Right ventricle myocardium inferior (tissue), 1 donor: Measurements from ENCODE around the gene GTPBP4. TPM values are rescaled to one million over a fixed set of nuclear protein-coding genes. Genes with fewer than 3 reads are reported as not detected.

Experiments
- ATAC-seq: fragments of 200-7000 bp; cut with Tn5 transposase; one replicate; pipeline ENCODE4 v1.9.1; 2020; ENCODE audit warnings: mild to moderate bottlenecking, moderate library complexity
- DNase-seq: peaks from one replicate; pipeline ENCODE4 v3.0.0; 2021; ENCODE audit errors: missing footprints
- intact Hi-C: fragments of 100-400 bp; cut with DNase I; formaldehyde crosslinking; loops from one replicate; pipeline ENCODE4 v1.11.0; 2022
- long read RNA-seq: library from polyadenylated mRNA; unstranded; transcript quantifications from one replicate; pipeline ENCODE4 v2.0.0, GENCODE V29; 2021
- total RNA-seq: library from RNA; stranded (reverse); fragmentation: NEBNext Ultra II Directional; extraction: Animal tissue kit (Norgen Biotek cat#: 25700); gene quantifications from one replicate; pipeline ENCODE4 v1.2.1, GENCODE V29; 2021
- donor health status: DM: no; HTN: yes; CAD: no; lungs with severe emphysema.

The GTPBP4 gene
- 29.3 TPM for total RNA-seq
- long read RNA-seq, full-length matches to known transcripts, result 13 of 16 reads
- long read RNA-seq, partial matches to known transcripts, result 3 of 16 reads
- long read RNA-seq, other reads (novel, unspliced or antisense), result 0 of 16 reads

DNA sequence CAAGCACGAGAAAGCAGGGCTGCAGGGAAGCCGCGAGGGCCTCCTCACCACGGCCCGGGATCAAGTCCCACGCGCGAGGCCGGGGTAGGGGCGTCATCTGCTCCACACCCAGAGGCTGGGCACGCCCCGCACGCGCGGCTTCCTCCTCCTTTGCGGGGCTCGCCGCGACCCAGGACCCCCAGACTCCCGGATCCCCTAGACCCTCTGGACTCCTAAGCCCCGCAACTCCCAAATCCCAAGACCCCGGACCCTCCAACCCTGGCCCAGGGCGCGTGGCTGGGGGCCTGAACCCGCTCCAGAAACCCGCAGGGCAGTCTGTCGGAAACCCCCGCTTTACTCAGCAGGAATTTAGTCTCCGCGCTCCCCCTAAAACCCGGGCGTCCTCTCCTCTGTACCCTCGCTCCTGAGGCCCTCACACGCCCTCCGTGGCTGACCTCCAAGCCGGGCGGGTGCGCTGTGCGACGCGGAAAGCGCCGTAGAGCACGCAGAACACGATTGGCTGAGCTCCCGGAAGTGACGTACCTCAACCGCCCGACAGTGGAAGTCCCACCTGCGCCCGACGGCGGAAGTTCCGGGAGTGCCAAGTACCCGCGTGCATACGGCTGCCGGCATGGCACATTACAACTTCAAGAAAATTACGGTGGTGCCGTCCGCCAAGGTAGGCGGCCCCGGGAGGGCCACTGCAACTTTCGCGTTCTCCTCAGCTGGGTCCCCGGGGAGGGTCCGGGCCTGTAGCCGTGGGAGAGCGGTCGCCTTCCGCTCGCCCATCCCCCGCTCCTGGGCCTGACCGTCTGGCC is at the start of gene GTPBP4:
Gene GTPBP4, plus strand, starts transcription at position 565 of the 797 bp plus-strand sequence. Its CDS starts 46 bp downstream, at position 611.
- ATAC-seq (peak; percentile 99), DNase-seq (peak; percentile 99)
- intact Hi-C loops, result loop anchor here (2.0 to 10.0 kb wide), 4 partner anchors 57 to 173 kb away; partner anchors contain the start of genes IDI1 and LARP4B

DNA sequence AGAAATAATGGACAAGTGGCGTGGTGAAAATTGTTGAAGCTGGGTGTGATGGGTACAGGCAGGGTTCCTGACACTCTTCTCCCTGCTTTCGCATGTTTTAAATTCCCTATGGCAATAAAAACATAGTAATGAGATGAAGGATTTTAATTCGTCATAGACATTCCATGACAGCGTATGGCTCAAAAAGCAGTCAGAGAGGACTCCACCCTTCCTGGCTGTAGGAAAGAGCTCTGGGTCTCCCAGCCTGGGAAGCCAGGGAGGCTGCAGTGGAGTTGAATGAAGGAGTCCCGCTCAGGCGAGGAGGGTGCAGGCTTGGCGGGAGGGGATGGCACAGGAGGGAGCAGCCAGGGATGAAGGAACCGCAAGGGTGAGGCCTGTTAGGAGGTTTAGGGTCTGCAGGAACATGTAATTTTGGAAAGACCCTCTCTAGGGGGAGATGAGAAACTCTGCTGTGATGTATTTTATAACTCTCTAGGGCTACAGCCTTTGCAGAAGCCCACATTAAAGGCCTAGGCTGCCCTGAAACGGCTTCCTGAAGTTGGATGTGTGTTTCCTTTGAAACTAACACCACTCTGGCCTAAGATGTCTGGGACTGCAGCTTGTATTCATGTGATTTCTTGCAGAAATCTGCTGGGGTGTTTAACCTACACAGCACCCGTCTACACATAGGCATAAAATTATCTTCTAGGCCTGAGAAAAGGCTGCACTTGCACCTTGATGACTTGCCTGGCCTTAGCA is 49.1 kb upstream of the GTPBP4 start:
- no peak for DNase-seq
- intact Hi-C loops, result loop anchor here (10.0 kb wide), 1 partner anchor 116 kb away; the partner anchor contains the start of gene WDR37
- no peak for ATAC-seq

DNA sequence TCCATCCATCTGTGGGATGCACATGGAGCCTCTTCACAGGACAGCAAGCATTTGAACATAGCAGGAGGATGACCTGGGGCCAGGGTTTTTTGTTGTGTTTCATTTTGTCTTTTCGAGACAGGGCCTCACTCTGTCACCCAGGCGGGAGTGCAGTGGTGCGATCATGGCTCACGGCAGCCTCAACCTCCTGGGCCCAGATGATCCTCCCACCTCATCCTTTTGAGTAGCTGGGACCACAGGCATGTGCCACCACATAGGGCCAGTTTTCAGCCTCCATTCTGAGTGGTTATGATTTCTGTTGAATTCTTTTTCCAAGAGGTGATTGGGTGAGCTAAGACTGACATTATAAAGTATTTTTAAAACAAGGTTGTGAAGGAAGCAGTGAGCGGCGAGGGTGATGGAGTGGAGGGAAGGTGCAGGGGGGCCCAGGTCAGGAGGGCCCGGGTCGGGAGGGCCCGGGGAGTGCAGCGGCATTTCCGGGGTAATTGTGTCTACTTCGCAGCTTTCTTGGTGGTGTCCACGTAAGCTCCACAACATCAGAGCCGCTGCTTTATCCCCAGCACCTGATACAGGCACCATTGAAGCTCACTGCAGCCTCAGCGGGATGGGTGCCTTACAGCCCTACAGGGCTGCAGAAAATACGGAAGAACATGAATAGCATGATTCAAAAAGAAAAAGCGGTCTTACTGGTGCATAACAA is 44.8 kb upstream of the GTPBP4 start:
- intact Hi-C loops, result no loop called here
- ATAC-seq (no peak), DNase-seq (no peak)

DNA sequence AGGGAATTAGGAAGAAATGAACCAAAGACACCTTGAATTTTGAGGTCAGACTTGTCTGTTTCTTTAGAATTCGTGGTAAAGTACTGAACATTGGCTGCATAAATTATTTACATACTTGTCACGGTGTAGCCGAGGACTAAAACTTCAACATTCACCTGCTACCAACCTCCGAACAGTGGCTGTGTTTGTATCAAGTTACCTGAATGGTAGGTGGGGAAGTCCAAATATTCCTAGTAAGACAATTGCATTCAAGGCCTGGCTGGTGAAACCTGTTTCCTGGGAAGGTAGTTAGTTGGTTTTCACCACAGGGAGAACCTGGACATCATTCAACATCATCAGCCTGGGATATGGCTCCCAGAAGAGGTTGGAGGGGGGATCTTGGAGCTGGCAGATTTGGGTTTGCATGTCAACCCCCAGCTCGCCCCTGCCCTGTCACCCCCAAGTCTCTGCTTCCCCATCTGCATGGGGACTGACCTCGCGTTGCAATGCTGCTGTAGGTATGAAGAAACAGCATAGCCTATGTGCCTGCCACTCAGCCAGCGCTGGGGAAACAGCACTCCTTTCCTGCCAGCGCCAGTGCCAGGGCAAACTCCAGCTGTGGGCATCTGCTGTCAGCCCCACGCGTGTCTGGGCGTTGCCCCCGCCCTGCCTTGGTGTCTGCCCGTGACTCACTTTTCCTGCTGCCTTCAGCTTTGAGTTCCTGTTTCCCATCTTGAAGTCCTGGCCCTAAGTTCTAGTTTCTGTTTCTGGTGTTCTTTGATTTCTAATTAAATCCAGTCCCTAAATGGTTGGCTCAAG is 44.0 kb upstream of the GTPBP4 start:
- ATAC-seq (peak; percentile 67), DNase-seq (peak; percentile 90)
- intact Hi-C loops, result no loop called here

DNA sequence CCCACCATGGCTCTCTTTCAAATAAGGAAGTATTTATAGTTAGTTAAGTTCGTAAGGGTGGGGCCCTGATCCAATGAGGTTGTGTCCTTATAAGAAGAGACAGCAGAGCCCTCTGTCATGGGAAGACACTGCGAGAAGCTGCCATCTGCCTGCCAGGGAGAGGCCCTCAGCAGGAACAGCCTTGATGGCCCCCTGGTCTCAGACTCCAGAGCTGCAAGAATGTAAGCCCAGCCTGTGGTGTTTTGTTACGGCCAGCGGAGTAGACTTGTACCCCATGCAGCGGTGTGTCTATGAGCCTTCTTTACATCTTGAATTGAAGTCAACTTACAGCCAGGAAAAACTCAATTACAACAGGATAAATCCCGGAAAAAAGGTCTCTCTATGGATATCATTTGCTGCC is 42.5 kb upstream of the GTPBP4 start:
- intact Hi-C loops, result no loop called here
- no peak for ATAC-seq
- no peak for DNase-seq

DNA sequence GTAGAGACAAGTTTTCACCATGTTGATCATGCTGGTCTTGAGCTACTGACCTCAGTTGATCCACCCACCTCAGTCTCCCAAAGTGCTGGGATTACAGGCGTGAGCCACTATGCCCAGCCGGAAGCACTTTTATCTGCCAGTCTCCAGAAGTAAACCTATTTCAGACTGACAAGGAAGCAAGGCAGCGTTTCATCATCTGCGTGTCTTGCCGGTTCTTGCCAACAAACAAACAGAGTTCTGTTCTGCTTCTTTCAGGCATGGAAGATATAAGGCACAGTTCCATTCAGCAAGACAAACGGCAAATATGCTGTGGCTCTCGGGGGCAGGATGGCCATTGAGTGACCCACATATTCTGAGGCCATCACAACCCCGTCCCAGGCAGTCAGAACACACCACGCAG is 41.2 kb upstream of the GTPBP4 start:
- intact Hi-C loops, result no loop called here
- DNase-seq (no peak), ATAC-seq (no peak)

DNA sequence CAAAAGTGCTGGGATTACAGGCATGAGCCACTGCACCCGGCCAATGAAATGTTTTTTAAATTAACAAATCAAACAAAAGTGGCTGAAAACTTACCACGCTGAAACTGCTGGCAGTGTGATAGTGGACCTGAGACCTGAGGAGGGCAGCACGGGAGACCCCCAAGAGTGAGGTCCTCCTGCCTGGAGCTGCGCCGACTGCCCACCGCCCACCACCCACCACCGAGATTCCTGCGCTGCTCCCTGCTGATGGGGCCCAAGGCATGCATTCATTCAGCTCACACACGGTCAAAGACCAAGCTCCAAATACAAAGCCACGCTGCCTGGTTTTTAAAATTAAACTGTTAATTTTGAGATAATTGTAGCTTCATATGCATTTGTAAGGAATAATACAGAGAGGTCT is 40.4 kb upstream of the GTPBP4 start:
- intact Hi-C loops, result no loop called here
- ATAC-seq, result no peak
- DNase-seq, result no peak

DNA sequence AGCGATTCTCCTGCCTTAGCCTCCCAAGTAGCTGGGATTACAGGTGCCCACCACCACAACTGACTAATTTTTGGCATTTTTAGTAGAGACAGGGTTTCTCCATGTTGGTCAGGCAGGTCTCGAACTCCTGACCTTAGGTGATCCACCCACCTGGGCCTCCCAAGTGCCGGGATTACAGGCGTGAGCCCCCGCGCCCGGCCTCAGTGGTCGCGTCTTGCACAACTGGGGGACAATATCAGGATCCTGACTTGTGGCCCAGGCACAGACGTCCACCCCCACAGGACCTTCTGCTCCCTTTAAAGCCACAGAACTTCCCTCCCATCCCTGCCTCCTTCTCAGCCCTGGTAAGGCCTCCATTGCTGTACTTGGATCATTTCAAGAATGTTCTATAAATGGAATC is 39.9 kb upstream of the GTPBP4 start:
- intact Hi-C loops, result no loop called here
- DNase-seq, result no peak
- ATAC-seq, result no peak

DNA sequence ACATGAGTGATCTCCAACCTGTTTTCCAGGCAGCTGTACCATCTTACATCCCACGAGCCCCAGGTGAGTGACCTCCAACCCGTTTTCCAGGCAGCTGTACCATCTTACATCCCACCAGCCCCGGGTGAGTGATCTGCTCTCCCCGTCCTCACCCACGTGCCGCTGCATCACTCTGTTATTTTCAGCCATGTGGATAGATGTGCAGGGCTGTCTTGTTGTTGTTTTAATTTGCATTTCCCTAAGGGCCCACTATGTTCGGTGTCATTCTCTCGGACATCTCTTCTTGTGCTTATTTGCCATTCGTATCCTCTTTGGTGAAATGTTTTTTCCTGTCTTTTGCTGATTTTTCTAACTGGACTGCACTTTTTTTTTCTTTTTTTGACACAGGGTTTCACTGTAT is 38.8 kb upstream of the GTPBP4 start:
- DNase-seq (no peak), ATAC-seq (no peak)
- intact Hi-C loops, result no loop called here

DNA sequence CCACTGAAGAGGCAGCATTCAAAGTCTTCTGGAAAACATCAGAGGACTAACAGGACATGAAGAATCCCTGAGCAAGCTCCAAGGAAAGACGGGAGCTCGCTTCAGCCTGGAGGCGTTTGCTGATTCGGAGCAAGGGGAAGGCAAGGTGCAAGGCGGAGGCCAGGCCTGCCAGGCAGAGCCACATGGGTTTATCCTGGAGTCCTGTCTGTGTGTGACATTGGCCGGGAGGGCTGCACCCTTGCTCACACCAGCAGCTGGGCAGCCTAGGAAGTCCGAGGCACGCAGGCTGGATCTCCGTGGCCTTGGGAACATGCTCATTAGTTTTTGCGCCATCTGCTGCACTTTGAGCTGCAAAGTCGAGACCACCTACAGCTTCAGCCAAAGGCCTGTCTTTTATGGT is 34.4 kb upstream of the GTPBP4 start:
- DNase-seq, result no peak
- intact Hi-C loops, result no loop called here
- no peak for ATAC-seq

DNA sequence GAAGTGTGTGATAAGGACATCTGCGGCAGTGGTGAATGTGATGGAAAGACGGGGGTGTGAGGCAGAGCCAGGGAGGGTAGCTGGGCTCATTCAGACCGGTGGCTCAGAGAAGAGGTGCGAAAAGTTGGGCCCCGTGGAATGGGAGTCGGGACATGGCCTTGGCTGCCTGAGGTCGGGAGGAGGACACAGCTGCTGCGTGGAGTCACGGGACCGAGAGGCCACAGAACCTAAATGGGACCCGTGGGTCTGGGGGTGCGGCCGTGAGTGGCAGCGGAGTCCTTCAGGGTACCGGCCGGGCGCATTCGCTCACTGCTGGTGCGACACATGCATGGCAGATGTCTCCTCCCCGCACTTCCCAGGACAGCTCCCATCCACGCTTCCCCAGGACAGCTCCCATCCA is 33.8 kb upstream of the GTPBP4 start:
- intact Hi-C loops, result no loop called here
- DNase-seq (no peak), ATAC-seq (no peak)

DNA sequence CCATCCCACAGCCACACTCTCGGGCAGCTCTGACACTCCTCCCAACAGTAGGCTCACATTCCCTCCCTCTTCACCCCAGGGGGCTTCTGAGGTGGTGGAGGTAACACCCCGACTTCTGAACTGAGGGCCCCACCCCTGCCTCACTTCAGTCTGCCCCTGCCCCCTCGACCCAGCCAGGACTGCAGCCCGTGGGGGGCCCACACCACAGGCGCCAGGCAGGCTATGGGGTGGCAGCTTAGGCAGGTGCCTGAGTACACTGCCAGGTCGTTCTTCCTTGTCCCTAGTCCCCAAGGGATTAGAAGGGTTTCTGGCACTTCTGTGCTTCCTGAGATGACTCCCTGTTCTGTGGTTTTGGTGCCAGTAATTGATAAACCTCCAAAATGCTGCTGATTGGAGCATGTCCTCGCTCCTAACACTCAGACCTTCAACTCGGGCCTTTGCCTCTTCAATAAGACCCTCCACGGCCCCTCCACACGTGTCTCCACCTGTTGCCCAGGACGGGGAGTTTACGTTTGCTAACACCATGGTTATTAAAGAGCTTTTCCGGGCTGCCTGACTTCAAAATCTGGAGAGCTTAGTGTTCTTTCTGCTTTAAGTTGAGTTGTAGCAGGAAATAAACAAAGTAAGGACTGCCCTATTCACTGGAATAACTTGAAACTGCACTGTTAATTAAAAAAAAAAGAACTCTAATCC is 33.0 kb upstream of the GTPBP4 start:
- DNase-seq, result no peak
- no peak for ATAC-seq
- intact Hi-C loops, result no loop called here

DNA sequence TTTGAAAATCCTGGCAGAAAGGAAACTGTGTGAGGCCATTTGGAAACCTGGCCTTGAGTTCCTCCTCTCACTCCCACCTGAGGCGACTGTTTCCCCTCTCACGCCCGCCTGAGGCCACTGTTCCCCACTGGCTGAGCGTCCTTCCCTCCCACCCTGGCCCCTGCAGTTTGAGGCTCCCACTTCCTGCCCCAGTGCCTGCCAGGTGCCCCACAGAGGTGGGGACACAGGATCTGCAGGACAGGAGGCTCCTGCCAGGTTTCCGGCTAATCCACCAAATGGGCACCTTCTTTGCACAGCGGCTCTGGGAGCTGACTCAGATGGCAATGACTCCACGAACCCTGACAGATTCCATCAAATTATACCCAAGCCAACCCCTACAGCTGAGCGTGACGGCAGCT is 32.4 kb upstream of the GTPBP4 start:
- DNase-seq (no peak), ATAC-seq (no peak)
- intact Hi-C loops, result no loop called here

DNA sequence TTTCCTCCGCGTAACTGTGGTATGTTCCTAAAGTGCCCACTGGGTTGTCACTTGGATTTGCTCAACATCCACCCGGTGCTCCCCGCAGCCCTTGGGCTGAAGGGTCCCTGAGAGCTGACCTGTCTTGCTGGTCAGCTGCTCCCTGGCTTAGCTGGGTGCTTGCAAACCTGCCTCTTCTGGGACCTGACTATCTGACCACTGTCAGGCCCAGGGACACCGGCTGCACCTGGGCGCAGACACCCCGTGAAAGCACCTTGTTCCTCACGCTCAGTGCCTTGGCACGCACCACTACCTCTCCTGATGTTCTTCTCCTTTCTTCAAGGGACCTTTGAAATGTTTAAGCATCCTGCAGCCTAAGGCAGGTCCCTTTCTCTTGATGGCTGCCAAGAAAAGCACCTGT is 30.1 kb upstream of the GTPBP4 start:
- intact Hi-C loops, result no loop called here
- ATAC-seq (no peak), DNase-seq (no peak)

DNA sequence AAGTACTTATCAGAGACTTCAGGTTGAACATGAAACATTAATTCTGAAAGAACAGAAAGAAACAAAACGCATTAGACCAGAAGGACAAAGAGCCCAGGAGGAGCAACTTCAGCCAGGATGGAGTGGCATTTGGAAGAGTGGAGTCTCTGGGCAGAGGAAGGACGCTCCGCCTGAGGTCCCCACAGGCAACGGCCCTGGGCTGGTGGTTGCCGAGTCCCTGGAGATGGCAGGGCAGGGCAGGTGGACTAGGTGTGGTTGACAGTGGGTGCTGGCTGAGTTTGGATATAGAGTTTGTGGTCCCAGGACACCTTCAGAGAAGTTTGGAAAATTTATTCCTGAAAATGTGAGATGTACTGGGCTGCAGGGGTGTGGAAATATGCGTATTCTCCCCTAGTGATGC is 29.4 kb upstream of the GTPBP4 start:
- DNase-seq (no peak), ATAC-seq (no peak)
- intact Hi-C loops, result no loop called here

DNA sequence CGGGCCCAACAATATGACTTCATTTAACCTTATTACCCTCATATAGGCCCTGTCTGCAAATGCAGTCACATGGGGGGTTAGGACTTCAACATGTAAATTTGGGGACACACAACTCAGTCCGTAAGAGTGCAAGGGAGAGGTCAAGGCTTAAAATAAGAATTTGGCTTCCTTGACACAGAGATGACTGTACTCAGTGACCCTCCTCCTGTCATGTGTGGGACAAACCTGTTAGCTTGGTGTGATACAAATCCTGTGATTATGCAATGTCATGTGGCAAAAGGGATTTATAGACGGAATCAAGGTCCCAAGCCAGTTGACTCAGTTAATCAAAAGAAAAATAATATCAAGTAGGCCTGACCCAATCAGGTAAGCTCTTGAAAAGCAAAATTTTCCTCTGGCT is 25.9 kb upstream of the GTPBP4 start:
- intact Hi-C loops, result no loop called here
- no peak for ATAC-seq
- DNase-seq, result no peak

DNA sequence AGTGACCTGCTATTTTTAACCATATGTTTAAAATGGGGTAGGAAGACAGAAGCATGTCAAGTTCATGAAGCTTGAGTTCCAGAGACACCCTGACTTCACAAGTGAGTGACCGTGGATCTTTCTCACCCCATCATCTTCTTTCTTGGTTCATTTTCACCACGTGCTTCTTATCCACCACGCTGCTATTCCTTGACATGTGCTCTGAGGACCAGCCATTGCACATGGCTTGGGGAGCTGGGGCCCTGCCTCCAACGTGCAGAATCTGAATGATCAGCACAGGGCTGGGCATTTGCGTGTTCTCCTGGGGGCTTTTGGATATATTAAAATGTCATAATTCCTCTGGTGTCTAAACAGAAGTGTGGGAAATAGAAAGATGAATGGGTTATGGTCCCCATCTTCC is 25.0 kb upstream of the GTPBP4 start:
- DNase-seq (no peak), ATAC-seq (no peak)
- intact Hi-C loops, result no loop called here

DNA sequence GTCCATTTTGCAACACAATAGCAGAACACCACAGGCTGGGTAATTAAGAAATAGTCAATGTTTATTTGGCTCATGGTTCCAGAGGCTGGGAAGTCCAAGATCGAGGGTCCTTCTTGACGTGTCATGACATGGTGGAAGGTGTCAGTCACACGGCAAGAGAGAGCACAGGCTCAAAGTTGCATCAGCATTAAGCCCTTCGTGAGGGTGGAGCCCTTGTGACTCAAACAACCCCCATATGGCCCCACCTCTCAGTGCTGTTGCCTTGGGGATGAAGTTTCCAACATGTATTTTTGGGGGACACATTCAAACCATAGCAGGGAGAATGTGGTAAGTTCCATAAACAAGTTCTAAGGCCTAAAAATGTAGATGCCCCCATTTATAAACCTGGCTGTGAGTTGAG is 24.6 kb upstream of the GTPBP4 start:
- intact Hi-C loops, result no loop called here
- ATAC-seq (no peak), DNase-seq (no peak)
